ENCODE measurements around the gene CLEC2D.
"Not testable (repeated sequence)": the region's sequence is repeated elsewhere in the genome, so short reads cannot be mapped to it uniquely, and the experiment has no call there.

CLEC2D gene

GRCh38 chr12:9699269-9699897 lies 29.9 kb downstream of the CLEC2D start:
- TF ChIP-seq CTCF (IDR thresholded peaks at IDR 0.05; ENCODE audit: low read depth, low read length), result no peak
- no peak for DNase-seq (ENCODE audit: extremely low read depth, low read depth)

GRCh38 chr12:9699898-9700605 lies 30.5 kb downstream of the CLEC2D start:
- TF ChIP-seq CTCF (IDR thresholded peaks at IDR 0.05; ENCODE audit: low read depth, low read length), result no peak

DNA sequence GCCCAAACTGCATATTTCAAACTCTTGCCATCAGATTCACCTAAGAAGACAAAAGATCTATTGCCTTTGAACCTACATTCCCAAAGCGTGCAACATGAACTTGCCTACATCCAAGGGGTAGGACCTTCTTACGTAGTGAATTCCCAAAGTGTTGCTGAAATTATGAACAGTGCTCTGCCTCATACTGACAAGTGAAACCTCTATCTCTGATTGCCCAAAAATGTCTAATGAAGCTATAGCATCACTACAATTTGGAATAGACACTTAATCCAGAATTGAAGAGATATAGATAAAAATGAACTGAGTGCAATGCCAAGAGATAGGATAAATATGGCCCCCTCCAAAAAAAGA lies 31.1 kb downstream of the CLEC2D start:
- TF ChIP-seq CTCF (IDR thresholded peaks at IDR 0.05; ENCODE audit: low read depth, low read length), result no peak
- no peak for DNase-seq (ENCODE audit: extremely low read depth, low read depth)

More at GRCh38 chr12:9699898-9700605, 30.5 kb downstream of the CLEC2D start:
- no peak for DNase-seq (ENCODE audit: extremely low read depth, low read depth)

- TF ChIP-seq CTCF (IDR thresholded peaks at IDR 0.05; ENCODE audit: low read depth, low read length), result no peak
- no peak for DNase-seq (ENCODE audit: extremely low read depth, low read depth)
Measured at GRCh38 chr12:9701380-9702154, 32.1 kb downstream of the CLEC2D start.

- no peak for DNase-seq (ENCODE audit: extremely low read depth, low read depth)
- no peak for TF ChIP-seq CTCF (IDR thresholded peaks at IDR 0.05; ENCODE audit: low read depth, low read length)
Measured at GRCh38 chr12:9702255-9702654, 32.7 kb downstream of the CLEC2D start.

DNA sequence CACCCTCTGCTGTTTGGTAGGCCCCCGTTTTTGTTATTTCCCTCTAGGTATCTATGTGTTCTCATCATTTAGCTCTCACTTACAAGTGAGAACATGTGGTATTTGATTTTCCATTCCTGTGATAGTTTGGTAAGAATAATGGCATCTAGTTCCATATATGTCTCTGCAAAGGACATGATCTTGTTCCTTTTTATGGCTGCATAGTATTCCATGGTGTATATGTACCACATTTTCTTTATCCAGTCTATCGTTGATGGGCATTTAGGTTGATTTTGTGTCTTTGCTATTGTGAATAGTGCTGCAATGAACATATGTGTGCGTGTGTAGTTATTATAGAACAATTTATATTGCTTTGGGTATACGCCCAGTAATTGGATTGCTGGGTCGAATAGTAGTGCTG lies 35.0 kb downstream of the CLEC2D start:
- not testable (repeated sequence) for DNase-seq (ENCODE audit: extremely low read depth, low read depth)

DNA sequence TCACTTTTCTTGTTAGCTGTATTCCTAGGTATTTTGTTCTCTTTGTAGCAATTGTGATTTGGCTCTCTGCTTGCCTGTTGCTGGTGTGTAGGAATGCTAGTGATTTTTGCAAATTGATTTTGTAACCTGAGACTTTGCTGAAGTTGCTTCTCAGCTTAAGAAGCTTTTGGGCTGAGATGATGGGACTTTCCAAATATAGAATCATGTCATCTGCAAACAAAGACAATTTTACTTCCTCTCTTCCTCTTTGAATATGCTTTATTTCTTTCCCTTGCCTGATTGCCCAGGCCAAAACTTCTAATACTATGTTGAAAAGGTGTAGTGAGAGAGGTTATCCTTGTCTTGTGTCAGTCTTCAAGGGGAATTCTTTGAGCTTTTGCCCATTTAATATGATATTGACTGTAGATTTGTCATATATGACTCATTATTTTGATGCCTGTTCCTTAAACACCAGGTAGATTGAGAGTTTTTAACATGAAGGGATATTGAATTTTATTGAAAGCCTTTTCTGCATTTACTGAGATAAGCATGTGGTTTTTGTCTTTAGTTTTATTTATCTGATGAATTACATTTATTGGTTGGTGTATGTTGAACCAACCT lies 36.7 kb downstream of the CLEC2D start:
- no peak for TF ChIP-seq CTCF (IDR thresholded peaks at IDR 0.05; ENCODE audit: low read depth, low read length)

More for the DNA sequence above, 36.7 kb downstream of the CLEC2D start:
- no peak for DNase-seq (ENCODE audit: extremely low read depth, low read depth)
